Left kidney (tissue), 2 donors: ENCODE measurements around the gene DUSP7. TPM values are rescaled to one million over a fixed set of nuclear protein-coding genes. Genes with fewer than 3 reads are reported as not detected.

Experiments used
- DNase-seq: peaks from one replicate; pipeline ENCODE4 v3.0.0-alpha.2; 2013
- polyA plus RNA-seq: library from polyadenylated mRNA; unstranded; fragments of 120-200 nt; gene quantifications from one replicate; pipeline ENCODE4 v1.2.1, GENCODE V29; 2013; ENCODE audit not compliant: insufficient read length

DUSP7 gene
- polyA plus RNA-seq, 1 donor, result 13.9 TPM

DNA sequence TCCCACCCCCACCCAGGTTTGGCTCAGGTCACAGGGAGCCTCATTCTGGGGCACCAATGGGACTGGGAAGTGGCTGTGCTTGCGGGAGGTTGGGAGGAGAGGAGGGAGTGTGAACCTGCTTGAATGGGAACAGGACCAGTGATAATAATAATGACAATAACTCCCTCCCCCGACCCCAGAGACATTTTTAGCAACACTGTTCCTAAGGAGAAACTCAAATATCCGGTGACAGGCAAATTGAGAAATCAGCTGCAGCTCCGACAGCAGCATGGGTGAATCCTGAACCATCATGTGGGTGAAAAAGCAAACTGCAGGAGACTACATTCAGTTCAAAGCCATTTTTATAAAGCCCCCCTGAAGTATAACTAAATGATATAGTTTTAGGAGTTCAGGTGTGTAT, 49.1 kb downstream of the DUSP7 start:
- no peak for DNase-seq

DNA sequence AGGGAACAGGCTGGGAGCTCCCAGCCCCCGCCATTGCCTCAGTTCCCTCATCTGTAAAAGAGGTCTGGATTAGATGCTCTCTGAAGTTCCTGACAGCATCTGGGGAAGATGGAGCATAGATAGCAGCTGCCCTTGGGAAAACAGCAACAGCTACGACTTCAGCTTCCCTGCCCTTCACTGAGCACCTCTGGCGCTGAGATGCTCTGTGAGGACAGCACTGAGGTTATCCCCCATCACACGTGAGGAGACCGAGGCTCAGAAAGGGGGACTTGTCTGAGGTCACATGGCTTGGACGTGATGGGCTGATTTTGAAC, 49.6 kb downstream of the DUSP7 start:
- no peak for DNase-seq

DNA sequence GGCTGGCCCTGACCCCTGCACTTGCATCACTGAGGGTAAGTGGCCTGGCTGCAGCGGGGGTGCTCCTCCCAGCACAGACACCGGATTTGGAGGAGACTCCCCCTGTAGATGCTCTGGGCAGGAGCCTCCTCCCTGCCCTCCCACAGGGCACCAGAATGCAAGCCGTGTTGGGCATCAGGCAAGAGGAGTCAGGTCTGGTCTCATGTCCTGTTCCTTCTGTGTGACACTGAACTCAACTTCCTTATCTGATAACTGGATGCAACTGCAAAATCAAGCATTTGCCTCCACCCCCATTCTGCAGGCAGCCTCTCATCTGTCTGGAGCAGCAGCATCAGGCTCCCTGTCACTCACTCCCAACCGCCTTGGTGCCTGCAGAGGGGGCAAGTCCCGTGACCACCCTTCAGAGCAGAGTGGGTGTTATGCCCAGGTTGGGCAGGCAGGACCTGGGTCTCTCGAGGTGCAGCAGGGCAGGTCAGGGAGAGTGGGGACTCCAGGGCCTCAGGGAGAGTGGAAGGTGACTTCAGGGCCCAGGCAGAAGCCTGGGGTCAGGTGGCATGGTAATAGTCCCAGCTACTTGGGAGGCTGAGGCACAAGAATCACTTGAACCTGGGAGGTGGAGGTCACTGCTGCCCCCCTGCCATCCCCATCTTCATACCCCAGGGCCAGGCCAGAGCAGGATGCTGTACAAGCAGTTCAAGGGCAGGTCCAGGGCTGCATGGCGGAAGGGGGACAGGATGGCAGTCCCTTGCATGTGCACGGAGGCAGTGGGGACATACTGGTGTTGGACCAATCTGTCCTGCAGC, 50.2 kb downstream of the DUSP7 start:
- DNase-seq, result no peak

DNA sequence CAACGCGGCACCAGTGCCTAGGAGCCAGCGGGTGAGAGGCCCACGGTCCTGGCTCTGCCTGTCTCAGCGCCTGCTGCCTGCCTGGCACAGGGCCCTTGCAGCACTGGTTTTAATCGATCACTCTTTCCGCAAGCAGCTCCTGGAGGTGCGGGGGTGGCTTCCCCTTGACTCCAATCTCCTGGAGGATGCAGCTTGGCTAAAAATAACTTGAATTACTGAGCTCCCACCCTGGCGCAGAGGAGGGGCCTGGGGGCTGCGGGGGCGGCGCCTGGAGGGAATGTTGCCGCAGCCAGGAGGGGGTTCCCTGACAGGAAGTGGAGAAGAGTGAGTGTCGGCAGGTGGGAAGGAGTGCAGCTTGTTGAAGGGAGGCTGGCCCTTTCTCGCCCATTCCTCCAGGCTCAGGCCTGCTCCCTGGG, 50.8 kb downstream of the DUSP7 start:
- peak; percentile 80 for DNase-seq

DNA sequence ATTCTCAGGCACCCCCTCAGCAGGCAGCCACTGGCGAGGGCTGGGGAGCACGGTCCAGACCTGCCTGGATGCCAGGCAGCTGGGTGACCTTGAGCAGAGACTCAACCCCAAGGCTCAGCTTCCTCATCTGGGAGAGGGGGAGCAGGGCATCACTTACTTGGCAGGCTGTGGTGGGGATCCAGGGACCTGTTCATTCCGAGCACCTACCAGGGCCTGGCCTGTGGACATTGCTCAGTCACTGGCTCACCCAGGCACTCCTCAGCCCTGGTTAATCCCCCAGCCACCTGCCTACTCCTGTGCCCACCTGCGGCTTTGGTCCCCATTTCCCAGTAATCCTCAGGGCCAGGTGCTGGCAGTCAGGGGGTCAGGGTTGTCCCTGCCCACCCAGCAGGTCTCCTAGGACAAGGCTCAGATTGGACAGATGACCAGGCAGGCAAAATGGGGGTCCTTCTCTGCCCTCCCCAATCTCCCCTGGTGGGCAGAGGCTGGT, 51.4 kb downstream of the DUSP7 start:
- no peak for DNase-seq

DNA sequence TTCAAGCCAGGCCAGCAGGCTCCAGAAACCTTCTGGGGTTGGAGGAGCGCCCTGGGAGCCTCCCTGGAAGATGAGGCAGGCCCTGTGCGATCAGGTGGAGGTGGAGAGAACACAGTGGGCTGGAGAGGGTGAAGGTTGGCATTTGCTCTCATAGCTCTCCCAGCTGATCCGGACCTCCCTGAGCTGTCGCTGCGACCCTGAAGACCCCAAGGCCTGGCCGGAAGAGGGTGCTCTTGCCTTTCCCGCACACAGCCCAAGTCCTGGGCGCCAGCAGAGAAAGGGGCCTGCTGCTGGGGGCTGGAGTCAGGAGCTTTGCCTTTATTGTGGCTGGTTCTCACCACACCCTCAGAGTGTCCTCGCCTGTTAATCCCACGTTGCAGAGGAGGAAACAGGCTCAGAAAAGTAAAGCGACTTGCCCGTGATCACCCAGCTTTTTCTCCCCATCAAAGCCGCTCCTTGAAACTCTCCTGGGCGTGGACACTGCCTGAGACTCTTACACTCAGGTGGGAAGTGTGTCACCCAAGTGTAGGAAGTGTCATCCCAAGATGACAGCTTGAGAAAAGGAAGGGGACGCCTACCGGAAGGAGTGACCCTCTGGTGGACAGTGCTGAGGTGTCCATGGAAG, 52.1 kb downstream of the DUSP7 start:
- peak; percentile 64 for DNase-seq

DNA sequence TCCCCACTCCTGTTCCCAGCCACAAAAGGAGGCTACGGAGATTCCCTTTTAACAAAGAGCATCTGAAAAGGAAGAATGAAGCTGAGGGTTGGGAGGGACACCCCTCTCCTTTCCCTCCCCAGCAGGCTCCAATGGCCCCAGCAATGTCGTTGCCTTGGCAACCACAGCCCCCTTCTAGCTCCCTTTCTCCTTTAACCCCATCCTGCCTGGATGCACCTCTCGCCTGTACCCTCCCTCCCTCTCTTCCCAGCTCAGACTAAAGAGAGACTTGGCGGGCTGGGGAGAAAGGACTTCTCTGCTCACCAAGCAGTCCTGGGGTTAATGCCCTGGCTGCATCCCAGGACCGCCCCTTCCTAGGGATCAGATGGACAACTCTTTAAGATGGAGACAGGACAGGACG, 53.6 kb downstream of the DUSP7 start:
- DNase-seq, result no peak

DNA sequence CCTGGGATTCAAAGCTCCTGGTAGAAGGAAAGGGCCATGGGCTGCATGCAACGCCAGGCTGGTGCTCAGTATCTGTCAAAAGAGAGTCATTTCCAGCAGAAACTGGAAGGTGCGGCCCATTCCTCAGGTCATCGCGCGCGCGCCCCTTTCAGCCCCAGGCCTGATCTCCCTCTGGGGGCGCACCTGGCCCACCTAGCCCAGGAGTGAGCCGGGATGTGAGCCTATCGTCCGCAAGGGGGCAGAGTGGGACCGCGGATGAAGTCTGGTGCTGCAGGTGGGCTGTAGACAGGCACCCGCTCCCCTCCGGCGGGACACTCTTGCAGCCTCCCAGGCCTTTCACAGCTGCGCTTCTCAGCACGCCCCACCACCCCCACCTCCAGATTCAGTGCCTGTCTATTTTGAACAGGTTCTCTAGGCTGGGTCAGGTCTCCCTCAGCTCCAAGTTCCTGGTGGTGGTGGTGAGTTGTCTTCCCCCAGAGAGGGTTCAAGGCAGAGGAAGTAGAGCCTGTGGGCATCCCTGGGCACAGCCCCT, 54.9 kb downstream of the DUSP7 start:
- DNase-seq, result peak; percentile 83

DNA sequence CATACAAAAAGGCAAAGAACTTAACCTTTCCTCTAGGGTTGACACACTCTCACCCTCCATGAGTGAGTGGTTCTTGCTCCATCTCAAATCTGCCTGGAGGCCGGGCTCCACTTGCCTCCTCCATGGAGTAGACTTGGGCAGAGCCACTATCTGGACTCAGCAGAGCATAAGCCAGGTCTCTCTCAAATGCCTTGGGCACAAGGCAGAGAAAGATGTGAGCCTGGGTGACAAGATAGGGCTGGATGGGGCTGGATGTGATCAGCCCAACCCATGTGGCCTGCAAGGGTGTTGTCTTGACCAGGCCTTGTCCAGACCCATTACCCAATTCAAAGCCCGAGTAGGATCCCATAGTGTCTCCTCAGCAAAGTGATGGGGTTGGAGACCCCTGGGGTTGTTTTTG, 56.5 kb downstream of the DUSP7 start:
- no peak for DNase-seq

Other genes starting within 250 kb of the DUSP7 start
- gene IQCF2, start 195.0 kb downstream of the DUSP7 start, polyA plus RNA-seq, result not detected
- not detected for gene IQCF5, start 181.0 kb downstream of the DUSP7 start, polyA plus RNA-seq
- not detected for gene IQCF1, start 153.2 kb downstream of the DUSP7 start, polyA plus RNA-seq
- gene RRP9, start 114.7 kb downstream of the DUSP7 start, polyA plus RNA-seq, result 17.6 TPM
- 18.0 TPM for gene PARP3, start 114.2 kb downstream of the DUSP7 start, polyA plus RNA-seq
- 0.48 TPM for gene GPR62, start 101.2 kb downstream of the DUSP7 start, polyA plus RNA-seq
- 60.2 TPM for gene PCBP4, start 89.1 kb downstream of the DUSP7 start, polyA plus RNA-seq
- gene ABHD14B, start 82.5 kb downstream of the DUSP7 start, polyA plus RNA-seq, result 76.9 TPM
- gene ABHD14A, start 81.5 kb downstream of the DUSP7 start, polyA plus RNA-seq, result 22.3 TPM
- gene ACY1, start 73.0 kb downstream of the DUSP7 start, polyA plus RNA-seq, result 109 TPM
- 1,406 TPM for gene RPL29, start 60.7 kb downstream of the DUSP7 start, polyA plus RNA-seq
- gene POC1A, start 97.9 kb upstream of the DUSP7 start, polyA plus RNA-seq, result 10.5 TPM
- 46.7 TPM for gene ALAS1, start 141.6 kb upstream of the DUSP7 start, polyA plus RNA-seq
- gene TLR9, start 169.1 kb upstream of the DUSP7 start, polyA plus RNA-seq, result 0.18 TPM
- 23.3 TPM for gene TWF2, start 182.6 kb upstream of the DUSP7 start, polyA plus RNA-seq
- 16.6 TPM for gene PPM1M, start 189.2 kb upstream of the DUSP7 start, polyA plus RNA-seq
- gene WDR82, start 222.1 kb upstream of the DUSP7 start, polyA plus RNA-seq, result 104 TPM
- 32.9 TPM for gene GLYCTK, start 231.3 kb upstream of the DUSP7 start, polyA plus RNA-seq